ACHN (cell line): Measurements from ENCODE around the gene MYL4.
"Not testable (repeated sequence)": the region's sequence is repeated elsewhere in the genome, so short reads cannot be mapped to it uniquely, and the experiment has no call there.

Source experiments
- DNase-seq: peaks from one replicate; pipeline ENCODE4 v3.0.0-alpha.2; 2015
- in situ Hi-C: cut with HindIII; loops from 2 replicates; pipeline ENCODE4 v1.10.0; 2017; ENCODE audit warnings: low sequenced_read_pairs, low pct_ligation_motif_present, low pct_unique_long_range_greater_than_20kb

MYL4 gene

GRCh38 chr17:47254403-47254943, 45.3 kb downstream of the MYL4 start:
- in situ Hi-C loops, result no loop called here

GRCh38 chr17:47257651-47258339, 48.6 kb downstream of the MYL4 start:
- DNase-seq, result peak; percentile 96
- in situ Hi-C loops, result no loop called here

More at GRCh38 chr17:47254403-47254943, 45.3 kb downstream of the MYL4 start:
- DNase-seq, result no peak

- DNase-seq, result no peak
- in situ Hi-C loops, result no loop called here
Measured at GRCh38 chr17:47262586-47262985, 53.4 kb downstream of the MYL4 start.

- in situ Hi-C loops, result no loop called here
- DNase-seq, result no peak
Measured at GRCh38 chr17:47264166-47264565, 55.0 kb downstream of the MYL4 start.

GRCh38 chr17:47265983-47266541, 56.9 kb downstream of the MYL4 start:
- in situ Hi-C loops, result no loop called here
- DNase-seq, result peak; percentile 58

- no peak for DNase-seq
- in situ Hi-C loops, result no loop called here
Measured at GRCh38 chr17:47266782-47267181, 57.6 kb downstream of the MYL4 start.

- in situ Hi-C loops, result no loop called here
- DNase-seq, result peak; percentile 93
Measured at GRCh38 chr17:47267354-47267828, 58.2 kb downstream of the MYL4 start.

- DNase-seq, in situ Hi-C loops: not testable (repeated sequence)
Measured at GRCh38 chr17:47268964-47269363, 59.8 kb downstream of the MYL4 start.

GRCh38 chr17:47269561-47270280, 60.6 kb downstream of the MYL4 start:
- in situ Hi-C loops, DNase-seq: not testable (repeated sequence)

- DNase-seq, result peak; percentile 63
- in situ Hi-C loops, result no loop called here
Measured at GRCh38 chr17:47270946-47271705, 62.0 kb downstream of the MYL4 start.

GRCh38 chr17:47272491-47272890, 63.3 kb downstream of the MYL4 start:
- DNase-seq, result no peak
- in situ Hi-C loops, result no loop called here

- no peak for DNase-seq
- in situ Hi-C loops, result no loop called here
Measured at GRCh38 chr17:47273245-47273644, 64.1 kb downstream of the MYL4 start.
